NCI-H2081 (cell line): Measurements from ENCODE around the gene FKBP8.

Experiments
- DNase-seq, 2 experiments: peaks; one replicate each; lab custom pipeline; 2025; lab: John Stamatoyannopoulos, UW

FKBP8 gene

GRCh38 chr19:18521692-18522123 lies 21.7 kb downstream of the FKBP8 start, which contains the start of gene ELL:
Gene ELL, minus strand, starts transcription at chr19:18522070. Its CDS starts 15 bp downstream, at chr19:18522055.
- DNase-seq = no peak

GRCh38 chr19:18520848-18521691 lies 22.3 kb downstream of the FKBP8 start:
- no peak for DNase-seq

DNA sequence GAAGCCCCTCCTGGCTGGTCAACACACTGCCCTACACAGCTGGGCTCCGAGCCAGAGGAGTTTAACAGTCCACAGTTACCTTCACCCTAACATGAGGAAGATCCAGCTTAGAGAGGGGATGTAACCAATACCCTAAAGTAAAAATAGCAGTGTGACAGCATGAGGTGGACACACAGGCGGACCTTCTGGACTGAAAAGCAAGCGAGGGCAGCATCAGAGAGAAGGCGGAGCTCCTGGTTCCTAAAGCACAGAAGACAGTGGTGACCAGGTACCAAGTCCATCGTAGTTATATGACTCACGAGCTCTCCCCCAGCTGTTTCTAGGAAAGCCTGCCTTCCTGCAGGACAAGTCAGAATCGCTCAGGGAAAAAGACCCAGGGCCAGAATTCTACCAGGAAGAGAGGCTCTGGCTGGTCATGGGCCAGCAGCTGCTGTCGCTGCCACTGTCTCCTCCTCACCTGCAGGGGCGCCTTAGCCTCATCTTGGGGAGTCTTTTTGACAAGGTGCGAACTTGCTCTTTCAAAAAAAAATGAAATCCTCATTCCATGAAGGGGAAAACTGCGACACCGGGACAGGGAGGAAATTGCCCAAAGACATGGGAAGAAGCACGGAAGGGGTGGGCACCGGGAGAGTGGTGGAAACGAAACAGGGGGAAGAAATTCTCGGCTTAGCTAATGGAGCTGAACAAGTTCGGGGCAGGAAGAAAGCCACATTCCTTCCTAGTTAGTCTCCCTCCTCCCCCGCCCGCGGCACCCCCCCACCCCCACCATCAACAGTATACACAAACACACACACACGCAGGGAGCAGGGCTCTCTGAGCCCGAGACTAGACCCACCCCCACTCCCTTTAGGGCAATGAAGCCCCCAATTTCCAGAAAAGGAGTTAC lies 23.2 kb downstream of the FKBP8 start:
- peak; percentile 7 to 44 for DNase-seq

DNA sequence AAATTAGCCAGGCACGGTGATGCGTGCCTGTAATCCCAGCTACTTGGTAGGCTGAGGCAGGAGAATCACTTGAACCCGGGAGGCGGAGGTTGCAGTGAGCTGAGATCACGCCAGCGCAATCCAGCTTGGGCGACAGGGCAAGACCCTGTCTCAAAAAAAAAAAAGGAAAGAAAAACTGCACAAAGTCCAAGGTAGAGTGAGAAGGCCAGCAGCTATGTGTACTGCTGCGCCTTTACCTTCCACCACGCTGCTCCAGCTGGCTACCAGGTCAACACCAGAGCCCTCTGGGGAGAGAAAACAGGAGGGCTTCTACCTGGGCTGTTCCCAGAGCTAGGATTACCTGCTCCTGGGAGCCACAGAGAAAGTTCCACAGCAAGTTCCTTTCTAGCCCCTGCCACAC lies 24.7 kb downstream of the FKBP8 start:
- no peak for DNase-seq

GRCh38 chr19:18517606-18518005 lies 25.8 kb downstream of the FKBP8 start:
- no peak for DNase-seq

GRCh38 chr19:18515959-18516358 lies 27.4 kb downstream of the FKBP8 start:
- no peak for DNase-seq

GRCh38 chr19:18514800-18515682 lies 28.3 kb downstream of the FKBP8 start:
- no peak for DNase-seq

- DNase-seq = no peak
These were observed 29.5 kb downstream of the FKBP8 start for GRCh38 chr19:18513868-18514267.

DNA sequence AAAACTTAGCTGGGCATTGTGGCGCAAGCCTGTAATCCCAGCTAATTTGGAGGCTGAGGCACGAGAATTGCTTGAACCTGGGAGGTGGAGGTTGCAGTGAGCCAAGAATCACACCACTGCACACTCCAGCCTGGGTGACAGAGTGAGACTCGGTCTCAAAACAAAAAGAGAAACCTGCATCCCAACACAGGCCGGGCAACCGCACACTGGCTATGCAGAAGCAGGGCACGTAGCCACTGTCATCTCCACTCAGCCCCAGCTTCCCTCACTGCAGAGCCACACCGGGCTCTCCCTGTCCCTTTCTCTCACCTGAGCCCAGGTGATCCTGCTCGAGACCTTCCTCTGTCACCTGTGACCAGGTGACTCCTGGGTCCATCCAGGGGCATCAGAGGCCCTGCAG lies 33.2 kb downstream of the FKBP8 start:
- no peak for DNase-seq

DNA sequence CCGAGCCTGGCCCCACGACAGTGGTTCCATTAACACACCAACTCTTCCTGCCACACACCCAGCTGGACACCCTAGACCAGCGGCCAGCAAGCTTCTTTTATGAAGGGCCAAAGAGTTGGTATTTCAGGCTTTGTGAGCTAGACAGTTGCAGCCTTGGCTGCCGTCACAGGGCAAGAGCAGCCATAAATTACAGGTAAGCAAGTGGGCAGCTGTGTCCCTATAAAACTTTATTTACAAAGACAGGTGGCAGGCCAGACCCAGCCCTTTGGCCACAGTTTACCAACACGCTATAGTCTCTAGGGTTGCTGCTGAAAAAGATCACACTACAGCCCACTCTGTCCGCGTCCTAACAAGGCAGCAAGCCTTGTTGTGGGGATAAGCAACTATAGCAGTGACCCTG lies 34.8 kb downstream of the FKBP8 start:
- no peak for DNase-seq

DNA sequence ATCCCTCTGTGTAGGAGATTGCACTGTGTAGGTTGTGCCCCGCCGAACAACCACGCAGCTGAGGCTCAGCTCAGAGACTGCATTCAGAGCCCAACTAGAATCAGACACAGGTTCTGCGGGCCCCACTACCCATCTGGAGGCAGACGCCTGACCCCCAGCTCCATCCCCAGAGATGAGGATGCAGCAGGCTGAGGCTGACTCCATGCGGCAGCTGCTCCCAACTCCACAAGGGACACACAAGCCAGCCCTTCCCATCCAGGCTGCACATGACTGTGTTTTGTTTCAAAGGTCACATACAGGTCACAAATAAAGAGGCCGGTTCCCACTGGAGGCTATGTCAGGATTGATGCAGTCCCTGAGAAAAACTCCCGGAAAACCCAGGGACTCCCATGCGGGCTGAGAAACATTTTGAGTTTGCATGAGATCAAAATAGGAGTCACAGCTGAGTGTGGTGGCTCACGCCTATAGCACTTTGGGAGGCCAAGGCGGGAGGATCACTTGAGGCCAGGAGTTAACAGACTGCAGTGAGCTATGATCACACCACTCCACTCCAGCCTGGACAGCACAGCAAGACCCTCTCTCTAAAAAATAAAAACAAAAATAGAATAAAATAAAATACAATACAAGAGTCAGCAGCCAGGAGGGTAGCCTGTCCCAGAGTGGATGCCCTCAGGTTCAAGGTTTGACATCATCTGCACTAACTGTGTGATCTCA lies 35.5 kb downstream of the FKBP8 start:
- no peak for DNase-seq

- no peak for DNase-seq
These were observed 36.2 kb downstream of the FKBP8 start for GRCh38 chr19:18507021-18507726.

- no peak for DNase-seq
These were observed 37.1 kb downstream of the FKBP8 start for GRCh38 chr19:18506101-18506930.

DNA sequence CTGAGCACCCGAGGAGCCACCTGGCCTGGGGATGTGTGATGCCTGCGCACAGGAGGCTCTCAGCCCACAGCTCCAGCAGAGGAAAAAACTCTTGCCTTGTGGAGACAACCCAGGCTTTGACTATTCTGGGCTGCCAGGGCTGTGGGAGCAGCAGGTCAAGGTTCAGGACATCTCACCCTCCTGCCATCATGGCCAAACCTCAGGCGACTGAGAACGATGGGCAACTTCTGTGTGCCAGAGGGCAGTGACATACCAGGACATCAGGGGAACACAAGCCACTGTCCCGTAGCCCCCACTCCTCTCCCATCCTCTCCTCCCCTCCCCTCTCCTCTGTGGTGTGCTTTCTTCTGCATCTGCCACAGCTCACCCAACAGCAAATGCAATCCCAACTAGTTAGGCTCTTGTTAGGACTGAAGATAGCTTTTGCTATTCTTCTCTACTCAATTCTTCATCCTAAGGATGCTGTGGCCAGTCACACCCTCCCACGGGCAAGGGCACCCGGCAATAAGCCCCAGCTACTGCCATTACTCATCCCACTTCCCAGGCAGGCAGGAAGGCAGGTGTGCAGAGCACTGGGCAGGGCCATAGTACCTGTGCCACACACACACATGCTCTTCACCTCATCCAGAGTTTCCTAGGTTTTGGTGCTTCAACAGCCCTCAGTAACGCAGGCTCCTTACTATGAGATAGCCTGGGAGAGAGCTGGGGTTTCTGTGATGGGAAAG lies 38.3 kb downstream of the FKBP8 start:
- DNase-seq = no peak

GRCh38 chr19:18503971-18504885 lies 39.1 kb downstream of the FKBP8 start:
- DNase-seq = no peak

DNA sequence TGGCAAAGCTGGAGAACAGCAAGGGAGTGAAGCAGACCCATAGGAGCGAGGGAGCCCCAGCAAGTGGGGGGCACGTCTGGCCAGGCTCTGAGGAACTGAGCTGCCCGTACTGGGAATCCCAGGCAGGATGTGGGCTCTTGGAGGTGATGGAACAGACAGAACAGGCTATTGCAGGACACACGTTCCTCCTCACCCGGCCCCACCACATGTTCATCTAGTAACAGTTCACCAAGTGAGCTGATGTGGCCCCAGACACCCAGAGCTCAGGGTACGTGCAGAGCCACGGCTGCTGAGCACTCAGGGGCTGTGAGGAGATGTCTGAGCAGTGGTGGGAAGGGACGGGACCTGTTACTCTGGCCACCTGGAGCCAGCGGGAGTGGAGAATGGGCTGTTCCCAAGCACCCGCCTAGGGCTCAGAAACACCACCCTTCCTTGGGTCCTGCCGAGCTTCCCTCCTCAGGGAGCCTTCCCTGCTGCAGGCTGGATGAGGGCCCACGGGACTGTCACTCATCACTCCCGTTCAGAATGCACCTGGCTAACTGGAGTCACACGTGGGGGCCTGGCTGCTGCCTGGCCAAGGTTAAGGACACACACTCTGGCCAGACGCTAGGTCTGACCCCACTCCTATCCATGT lies 39.9 kb downstream of the FKBP8 start:
- no peak for DNase-seq

DNA sequence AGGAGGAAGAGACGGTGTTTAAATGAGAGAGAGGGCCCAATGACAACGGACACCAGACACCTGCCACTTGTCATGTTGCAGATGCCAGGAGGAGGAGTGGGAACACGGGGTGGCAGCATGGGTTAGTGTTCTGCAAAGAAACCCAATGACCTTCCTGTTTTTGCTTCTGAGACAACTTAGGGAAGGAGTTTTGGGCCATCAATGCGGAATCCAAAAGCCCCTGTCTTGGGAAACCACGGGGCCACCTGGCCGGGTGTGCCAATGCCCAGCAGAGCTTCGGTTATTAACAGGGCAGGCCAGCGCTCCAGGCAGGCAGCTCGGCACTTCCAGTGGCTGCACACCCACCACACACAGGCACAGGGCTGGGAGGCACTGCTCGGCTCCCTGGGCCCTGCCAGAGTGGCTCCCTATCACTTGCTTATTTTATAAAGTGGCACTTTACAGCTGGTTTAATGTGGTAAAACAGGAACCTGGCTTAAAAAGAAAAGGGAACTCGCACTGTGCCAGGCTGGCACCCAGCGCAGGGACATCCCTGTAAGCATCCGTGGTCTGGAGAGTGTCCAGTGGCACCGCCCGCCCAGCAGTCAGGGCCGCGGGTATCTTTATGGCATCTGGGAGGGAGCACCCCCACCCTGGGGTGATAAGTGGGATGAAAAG lies 40.6 kb downstream of the FKBP8 start:
- no peak for DNase-seq
